GM12878 (cell line): ENCODE results near the gene CHDH.

Experiments
- ATF3 ChIP-seq: IDR thresholded peaks from 2 replicates; pipeline ENCODE4 v1.6.1; 2011; ENCODE audit warnings: low read depth, mild to moderate bottlenecking, low read length, moderate library complexity, borderline replicate concordance; ENCODE audit errors: extremely low read depth
- CTCF ChIP-seq, 3 experiments: IDR thresholded peaks in 2 of 3; conservative IDR thresholded peaks in 1 of 3; 2 replicates each; pipeline ENCODE4 v1.5.1; 2011; ENCODE audit warnings: low read depth in 3 of 3, low read length in 3 of 3, mild to moderate bottlenecking in 3 of 3, control low read depth in 2 of 3, moderate library complexity in 2 of 3, inconsistent platforms in 1 of 3, mixed read lengths in 1 of 3; ENCODE audit not compliant: control insufficient read depth in 2 of 3, insufficient read depth in 1 of 3; ENCODE audit errors: extremely low read depth in 1 of 3
- EZH2 ChIP-seq: IDR thresholded peaks from 2 replicates; pipeline ENCODE4 v1.6.1; 2012; ENCODE audit warnings: low read depth, mild to moderate bottlenecking, control low read depth, inconsistent platforms, low read length, borderline replicate concordance; ENCODE audit not compliant: control insufficient read depth
- IRF5 ChIP-seq: fragments of 450-650 bp; IDR thresholded peaks from 2 replicates; pipeline ENCODE4 v1.6.1; 2017; ENCODE audit warnings: borderline replicate concordance
- MXI1 ChIP-seq: fragments of 150-350 bp; IDR thresholded peaks from 2 replicates; pipeline ENCODE4 v1.6.1; 2011; ENCODE audit warnings: low read depth, mild to moderate bottlenecking, inconsistent platforms, low read length, improper control_type of control experiment
- POLR2A ChIP-seq: IDR thresholded peaks from 2 replicates; pipeline ENCODE4 v1.6.1; 2011; ENCODE audit warnings: low read depth, mild to moderate bottlenecking, low read length
- REST ChIP-seq: IDR thresholded peaks from 2 replicates; pipeline ENCODE4 v1.6.1; 2012; ENCODE audit warnings: mild to moderate bottlenecking, low read depth, low read length

GRCh38 chr3:53846851-53847155 lies 584 bp upstream of the CHDH start:
- TF ChIP-seq IRF5 (no peak), MXI1 (no peak), CTCF (IDR thresholded peaks at IDR 0.05 in 2 of 3, conservative IDR thresholded peaks at IDR 0.05 in 1 of 3; ENCODE audit: control insufficient read depth in 2 of 3, extremely low read depth in 1 of 3, insufficient read depth in 1 of 3, low read depth in 3 of 3, low read length in 3 of 3) (no peak), REST (no peak), POLR2A (no peak), EZH2 (no peak), ATF3 (no peak)
